ENCODE measurements around the gene FABP3.

The FABP3 gene

DNA sequence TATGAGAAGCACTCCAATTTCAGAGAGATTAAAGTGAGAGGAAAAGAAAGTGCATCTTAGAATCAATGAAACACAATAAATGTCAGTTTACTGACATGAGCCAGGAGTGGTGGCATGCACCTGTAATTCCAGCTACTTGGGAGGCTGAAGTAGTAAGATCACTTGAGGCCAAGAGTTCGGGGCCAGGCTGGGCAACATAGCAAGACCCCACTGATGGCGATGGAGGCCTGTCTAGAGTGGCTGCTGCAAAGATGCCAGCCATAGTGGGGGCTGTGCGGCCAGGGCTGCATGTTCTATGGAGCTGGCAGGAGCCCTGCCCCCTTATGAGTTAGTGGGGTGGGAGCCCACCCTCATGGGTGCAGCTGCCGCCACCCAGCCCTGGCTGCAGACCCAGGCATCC is 48.8 kb downstream of the FABP3 start:
- FAIRE-seq (no peak), DNase-seq (ENCODE audit: low spot score) (no peak)

GRCh38 chr1:31318146-31318545 is 54.7 kb downstream of the FABP3 start:
- FAIRE-seq = no peak

DNA sequence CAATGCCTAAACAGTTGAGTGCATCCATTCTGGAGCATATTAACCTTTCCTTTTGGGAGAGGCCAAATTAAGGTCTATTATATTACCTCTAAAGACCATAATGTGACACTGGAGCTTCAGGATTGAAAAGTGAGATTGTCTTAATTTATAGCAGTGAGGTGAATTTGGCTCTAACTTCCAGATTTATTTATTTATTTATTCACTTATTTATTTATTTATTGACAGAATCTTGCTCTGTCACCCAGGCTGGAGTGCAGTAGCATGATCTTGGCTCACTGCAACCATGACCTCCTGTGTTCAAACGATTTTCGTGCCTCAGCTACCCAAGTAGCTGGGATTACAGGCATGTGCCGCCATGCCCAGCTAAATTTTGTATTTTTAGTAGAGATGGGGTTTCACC is 57.0 kb downstream of the FABP3 start:
- DNase-seq (ENCODE audit: low spot score) (no peak), FAIRE-seq (no peak)

More at GRCh38 chr1:31318146-31318545, 54.7 kb downstream of the FABP3 start:
- no peak for DNase-seq (ENCODE audit: low spot score)

Data from urothelium cell line (cell line).